ENCODE data around the gene HSPA1A. TPM values are rescaled to one million over a fixed set of nuclear protein-coding genes. Genes with fewer than 3 reads are reported as not detected.

The HSPA1A gene
- total and polyA plus RNA-seq, 9 of the 15 experiments (the other 6 are each of a cell fraction or from before 2014, with no cell fraction given), result 2.2 to 273 (median 107) TPM

DNA sequence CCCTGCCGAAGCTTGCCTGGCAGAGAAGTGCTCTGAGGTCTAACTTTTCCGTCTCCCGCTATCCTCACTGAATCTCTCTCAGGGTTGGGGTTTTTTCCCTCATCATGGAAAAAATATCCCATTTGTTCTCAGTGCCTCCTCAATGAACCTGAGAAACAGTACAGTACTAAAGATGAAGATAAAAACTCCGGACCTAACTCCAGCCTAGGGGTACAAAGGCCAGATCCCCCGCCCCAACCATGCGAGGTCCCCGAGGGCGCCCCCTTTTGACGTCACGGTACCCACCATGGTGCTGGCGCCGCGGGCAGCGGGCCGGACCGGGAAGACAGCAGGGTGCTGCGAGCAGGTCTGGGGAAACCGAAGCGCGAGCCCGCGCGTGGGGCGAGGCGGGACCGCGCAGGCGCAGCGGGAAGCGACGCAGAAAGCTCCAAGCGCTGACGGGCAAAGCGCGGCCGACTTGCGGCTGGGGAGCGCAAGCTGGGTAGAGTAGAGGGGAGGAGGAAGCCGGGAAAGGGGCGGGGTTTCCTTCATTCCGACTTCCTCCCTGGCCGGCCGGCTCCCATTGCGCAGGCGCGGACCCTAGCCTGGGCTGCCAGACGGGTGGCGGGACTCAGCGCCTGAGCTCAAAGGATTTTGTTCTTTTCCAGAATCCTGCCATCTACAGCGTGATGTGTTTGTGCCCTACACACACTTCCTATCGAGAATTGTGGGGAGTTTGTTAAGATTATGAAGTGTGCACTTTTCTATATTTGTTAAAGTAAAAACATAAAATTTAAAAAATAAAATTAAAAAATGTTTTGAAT lies 8.7 kb upstream of the HSPA1A start, which contains the start of gene LSM2 (continued):
- TF ChIP-seq, protein P1, sequence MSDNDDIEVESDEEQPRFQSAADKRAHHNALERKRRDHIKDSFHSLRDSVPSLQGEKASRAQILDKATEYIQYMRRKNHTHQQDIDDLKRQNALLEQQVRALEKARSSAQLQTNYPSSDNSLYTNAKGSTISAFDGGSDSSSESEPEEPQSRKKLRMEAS (CRISPR knock-in tag; IDR thresholded peaks at IDR 0.05), result peak; percentile 91
- TF ChIP-seq, protein P2, sequence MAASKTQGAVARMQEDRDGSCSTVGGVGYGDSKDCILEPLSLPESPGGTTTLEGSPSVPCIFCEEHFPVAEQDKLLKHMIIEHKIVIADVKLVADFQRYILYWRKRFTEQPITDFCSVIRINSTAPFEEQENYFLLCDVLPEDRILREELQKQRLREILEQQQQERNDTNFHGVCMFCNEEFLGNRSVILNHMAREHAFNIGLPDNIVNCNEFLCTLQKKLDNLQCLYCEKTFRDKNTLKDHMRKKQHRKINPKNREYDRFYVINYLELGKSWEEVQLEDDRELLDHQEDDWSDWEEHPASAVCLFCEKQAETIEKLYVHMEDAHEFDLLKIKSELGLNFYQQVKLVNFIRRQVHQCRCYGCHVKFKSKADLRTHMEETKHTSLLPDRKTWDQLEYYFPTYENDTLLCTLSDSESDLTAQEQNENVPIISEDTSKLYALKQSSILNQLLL (CRISPR knock-in tag; IDR thresholded peaks at IDR 0.05; ENCODE audit: borderline replicate concordance), result no peak
- TF ChIP-seq MAZ (CRISPR knock-in tag; conservative IDR thresholded peaks at IDR 0.05 in 1 of 2, IDR thresholded peaks at IDR 0.05 in 1 of 2), result peak; percentile 98 to 99
- TF ChIP-seq HMG20A (CRISPR knock-in tag; conservative IDR thresholded peaks at IDR 0.05), result peak; percentile 70; the same call in 1 of the 2 replicates
- TF ChIP-seq, protein P3, sequence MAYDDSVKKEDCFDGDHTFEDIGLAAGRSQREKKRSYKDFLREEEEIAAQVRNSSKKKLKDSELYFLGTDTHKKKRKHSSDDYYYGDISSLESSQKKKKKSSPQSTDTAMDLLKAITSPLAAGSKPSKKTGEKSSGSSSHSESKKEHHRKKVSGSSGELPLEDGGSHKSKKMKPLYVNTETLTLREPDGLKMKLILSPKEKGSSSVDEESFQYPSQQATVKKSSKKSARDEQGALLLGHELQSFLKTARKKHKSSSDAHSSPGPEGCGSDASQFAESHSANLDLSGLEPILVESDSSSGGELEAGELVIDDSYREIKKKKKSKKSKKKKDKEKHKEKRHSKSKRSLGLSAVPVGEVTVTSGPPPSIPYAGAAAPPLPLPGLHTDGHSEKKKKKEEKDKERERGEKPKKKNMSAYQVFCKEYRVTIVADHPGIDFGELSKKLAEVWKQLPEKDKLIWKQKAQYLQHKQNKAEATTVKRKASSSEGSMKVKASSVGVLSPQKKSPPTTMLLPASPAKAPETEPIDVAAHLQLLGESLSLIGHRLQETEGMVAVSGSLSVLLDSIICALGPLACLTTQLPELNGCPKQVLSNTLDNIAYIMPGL (CRISPR knock-in tag; IDR thresholded peaks at IDR 0.05), result peak; percentile 98
- TF ChIP-seq, protein P4, sequence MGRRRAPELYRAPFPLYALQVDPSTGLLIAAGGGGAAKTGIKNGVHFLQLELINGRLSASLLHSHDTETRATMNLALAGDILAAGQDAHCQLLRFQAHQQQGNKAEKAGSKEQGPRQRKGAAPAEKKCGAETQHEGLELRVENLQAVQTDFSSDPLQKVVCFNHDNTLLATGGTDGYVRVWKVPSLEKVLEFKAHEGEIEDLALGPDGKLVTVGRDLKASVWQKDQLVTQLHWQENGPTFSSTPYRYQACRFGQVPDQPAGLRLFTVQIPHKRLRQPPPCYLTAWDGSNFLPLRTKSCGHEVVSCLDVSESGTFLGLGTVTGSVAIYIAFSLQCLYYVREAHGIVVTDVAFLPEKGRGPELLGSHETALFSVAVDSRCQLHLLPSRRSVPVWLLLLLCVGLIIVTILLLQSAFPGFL (CRISPR knock-in tag; IDR thresholded peaks at IDR 0.05), result peak; percentile 17; the same call in 1 of the 2 replicates
- peak; percentile 82; the same call in 1 of the 2 replicates for TF ChIP-seq ZNF232 (CRISPR knock-in tag; IDR thresholded peaks at IDR 0.05)
- TF ChIP-seq, protein P5, sequence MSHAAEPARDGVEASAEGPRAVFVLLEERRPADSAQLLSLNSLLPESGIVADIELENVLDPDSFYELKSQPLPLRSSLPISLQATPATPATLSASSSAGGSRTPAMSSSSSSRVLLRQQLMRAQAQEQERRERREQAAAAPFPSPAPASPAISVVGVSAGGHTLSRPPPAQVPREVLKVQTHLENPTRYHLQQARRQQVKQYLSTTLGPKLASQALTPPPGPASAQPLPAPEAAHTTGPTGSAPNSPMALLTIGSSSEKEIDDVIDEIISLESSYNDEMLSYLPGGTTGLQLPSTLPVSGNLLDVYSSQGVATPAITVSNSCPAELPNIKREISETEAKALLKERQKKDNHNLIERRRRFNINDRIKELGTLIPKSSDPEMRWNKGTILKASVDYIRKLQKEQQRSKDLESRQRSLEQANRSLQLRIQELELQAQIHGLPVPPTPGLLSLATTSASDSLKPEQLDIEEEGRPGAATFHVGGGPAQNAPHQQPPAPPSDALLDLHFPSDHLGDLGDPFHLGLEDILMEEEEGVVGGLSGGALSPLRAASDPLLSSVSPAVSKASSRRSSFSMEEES (CRISPR knock-in tag; IDR thresholded peaks at IDR 0.05), result 0 out of 2 replicates have a peak, but pooled peaks have one; percentile 6
- TF ChIP-seq ZNF146 (CRISPR knock-in tag; IDR thresholded peaks at IDR 0.05; ENCODE audit: unreplicated experiment), result no peak
- TF ChIP-seq, protein P6, sequence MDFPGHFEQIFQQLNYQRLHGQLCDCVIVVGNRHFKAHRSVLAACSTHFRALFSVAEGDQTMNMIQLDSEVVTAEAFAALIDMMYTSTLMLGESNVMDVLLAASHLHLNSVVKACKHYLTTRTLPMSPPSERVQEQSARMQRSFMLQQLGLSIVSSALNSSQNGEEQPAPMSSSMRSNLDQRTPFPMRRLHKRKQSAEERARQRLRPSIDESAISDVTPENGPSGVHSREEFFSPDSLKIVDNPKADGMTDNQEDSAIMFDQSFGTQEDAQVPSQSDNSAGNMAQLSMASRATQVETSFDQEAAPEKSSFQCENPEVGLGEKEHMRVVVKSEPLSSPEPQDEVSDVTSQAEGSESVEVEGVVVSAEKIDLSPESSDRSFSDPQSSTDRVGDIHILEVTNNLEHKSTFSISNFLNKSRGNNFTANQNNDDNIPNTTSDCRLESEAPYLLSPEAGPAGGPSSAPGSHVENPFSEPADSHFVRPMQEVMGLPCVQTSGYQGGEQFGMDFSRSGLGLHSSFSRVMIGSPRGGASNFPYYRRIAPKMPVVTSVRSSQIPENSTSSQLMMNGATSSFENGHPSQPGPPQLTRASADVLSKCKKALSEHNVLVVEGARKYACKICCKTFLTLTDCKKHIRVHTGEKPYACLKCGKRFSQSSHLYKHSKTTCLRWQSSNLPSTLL (IDR thresholded peaks at IDR 0.05), result peak; percentile 91
- no peak for TF ChIP-seq NR2C2 (CRISPR knock-in tag; IDR thresholded peaks at IDR 0.05)
- peak; percentile 64; the same call in 1 of the 2 replicates for TF ChIP-seq NR2C2 (tag; IDR thresholded peaks at IDR 0.05)
- TF ChIP-seq SPI1 (IDR thresholded peaks at IDR 0.05; ENCODE audit: borderline replicate concordance, low read depth, low read length), result peak; percentile 99
- TF ChIP-seq, protein P7, sequence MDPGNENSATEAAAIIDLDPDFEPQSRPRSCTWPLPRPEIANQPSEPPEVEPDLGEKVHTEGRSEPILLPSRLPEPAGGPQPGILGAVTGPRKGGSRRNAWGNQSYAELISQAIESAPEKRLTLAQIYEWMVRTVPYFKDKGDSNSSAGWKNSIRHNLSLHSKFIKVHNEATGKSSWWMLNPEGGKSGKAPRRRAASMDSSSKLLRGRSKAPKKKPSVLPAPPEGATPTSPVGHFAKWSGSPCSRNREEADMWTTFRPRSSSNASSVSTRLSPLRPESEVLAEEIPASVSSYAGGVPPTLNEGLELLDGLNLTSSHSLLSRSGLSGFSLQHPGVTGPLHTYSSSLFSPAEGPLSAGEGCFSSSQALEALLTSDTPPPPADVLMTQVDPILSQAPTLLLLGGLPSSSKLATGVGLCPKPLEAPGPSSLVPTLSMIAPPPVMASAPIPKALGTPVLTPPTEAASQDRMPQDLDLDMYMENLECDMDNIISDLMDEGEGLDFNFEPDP (CRISPR knock-in tag; IDR thresholded peaks at IDR 0.05), result no peak
- peak; percentile 17; the same call in 1 of the 2 replicates for TF ChIP-seq ZNF175 (CRISPR knock-in tag; IDR thresholded peaks at IDR 0.05; ENCODE audit: low read depth)
- TF ChIP-seq COPS2 (conservative IDR thresholded peaks at IDR 0.05), result no peak
